AG09309 (cell line): ENCODE measurements around the gene SLC30A4.

Source experiments
- DNase-seq: peaks from one replicate; pipeline ENCODE4 v3.0.0-alpha.2; 2010; ENCODE audit warnings: low read depth
- H3K4me3 ChIP-seq: 2 replicates; pipeline ENCODE4 v1.5.1; 2011; ENCODE audit warnings: mild to moderate bottlenecking, low read depth, low read length, moderate library complexity; ENCODE audit not compliant: control insufficient read depth
- CTCF ChIP-seq: IDR thresholded peaks from 2 replicates; pipeline ENCODE4 v1.5.1; 2011; ENCODE audit warnings: mild to moderate bottlenecking, low read depth, low read length, inconsistent platforms; ENCODE audit not compliant: insufficient read depth, control insufficient read depth; ENCODE audit errors: missing control alignments

Gene SLC30A4

GRCh38 chr15:45471151-45471550 is 51.4 kb downstream of the SLC30A4 start:
- TF ChIP-seq CTCF: no peak
- no peak for DNase-seq
- no peak overlapping the region for H3K4me3 ChIP-seq

- no peak for TF ChIP-seq CTCF
- H3K4me3 ChIP-seq: no peak overlapping the region
- DNase-seq: no peak
Observed at GRCh38 chr15:45469441-45469840, 53.1 kb downstream of the SLC30A4 start.

GRCh38 chr15:45469027-45469426 is 53.5 kb downstream of the SLC30A4 start:
- TF ChIP-seq CTCF: no peak
- no peak for DNase-seq
- H3K4me3 ChIP-seq: no peak overlapping the region

DNA sequence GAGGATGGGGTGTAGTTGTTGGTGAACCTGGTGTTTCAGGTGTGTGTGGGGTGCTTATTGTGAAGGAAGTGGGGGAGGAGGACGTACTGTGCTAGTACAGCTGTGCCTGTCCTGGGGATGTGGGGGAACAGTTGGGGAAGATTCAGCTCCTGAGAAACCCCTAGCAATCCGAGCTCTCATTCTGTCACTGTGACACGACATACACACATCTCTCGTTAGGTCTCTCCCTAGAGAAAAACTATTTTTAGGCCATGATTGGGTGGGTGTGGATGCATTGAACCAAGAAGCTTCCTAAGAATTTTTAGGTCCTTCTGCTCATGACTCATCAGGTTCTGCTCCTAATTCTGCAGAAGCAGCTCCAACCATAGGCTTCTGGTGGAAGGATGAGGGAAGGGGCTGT is 54.3 kb downstream of the SLC30A4 start:
- no peak for DNase-seq
- no peak overlapping the region for H3K4me3 ChIP-seq
- TF ChIP-seq CTCF: no peak

DNA sequence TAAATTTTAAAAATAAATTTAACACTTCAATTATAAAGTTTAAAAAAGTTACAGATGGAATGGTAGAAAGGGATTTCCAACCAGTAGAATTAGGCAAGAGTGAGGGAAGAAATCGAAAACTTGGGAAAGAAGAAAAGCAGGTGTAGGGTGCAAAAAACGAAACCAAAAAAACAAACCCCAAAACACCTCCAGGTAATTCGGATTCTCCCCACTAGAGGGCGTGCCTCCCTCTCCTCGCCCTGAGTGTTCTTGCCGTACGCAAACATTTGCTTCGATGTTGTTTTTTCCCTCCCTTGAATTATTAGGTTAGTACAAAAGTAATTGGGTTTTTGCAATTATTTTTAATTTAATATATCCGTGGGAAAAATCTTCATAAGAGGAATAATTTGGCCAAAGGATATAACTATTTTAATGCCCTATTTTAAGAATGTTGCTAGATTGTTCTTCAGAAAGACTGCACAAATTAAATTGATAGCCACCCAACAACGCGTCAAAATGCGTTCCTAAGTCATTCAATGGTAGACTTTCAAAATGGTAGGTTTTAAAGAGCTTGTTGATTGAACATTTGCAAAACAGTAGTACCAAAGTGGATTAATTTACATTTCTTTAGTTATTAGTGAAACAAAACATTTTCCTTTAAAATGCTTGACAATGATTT is 63.7 kb downstream of the SLC30A4 start:
- no peak for DNase-seq
- peak; percentile 85 for TF ChIP-seq CTCF
- H3K4me3 ChIP-seq: peak overlapping the region; percentile 26

DNA sequence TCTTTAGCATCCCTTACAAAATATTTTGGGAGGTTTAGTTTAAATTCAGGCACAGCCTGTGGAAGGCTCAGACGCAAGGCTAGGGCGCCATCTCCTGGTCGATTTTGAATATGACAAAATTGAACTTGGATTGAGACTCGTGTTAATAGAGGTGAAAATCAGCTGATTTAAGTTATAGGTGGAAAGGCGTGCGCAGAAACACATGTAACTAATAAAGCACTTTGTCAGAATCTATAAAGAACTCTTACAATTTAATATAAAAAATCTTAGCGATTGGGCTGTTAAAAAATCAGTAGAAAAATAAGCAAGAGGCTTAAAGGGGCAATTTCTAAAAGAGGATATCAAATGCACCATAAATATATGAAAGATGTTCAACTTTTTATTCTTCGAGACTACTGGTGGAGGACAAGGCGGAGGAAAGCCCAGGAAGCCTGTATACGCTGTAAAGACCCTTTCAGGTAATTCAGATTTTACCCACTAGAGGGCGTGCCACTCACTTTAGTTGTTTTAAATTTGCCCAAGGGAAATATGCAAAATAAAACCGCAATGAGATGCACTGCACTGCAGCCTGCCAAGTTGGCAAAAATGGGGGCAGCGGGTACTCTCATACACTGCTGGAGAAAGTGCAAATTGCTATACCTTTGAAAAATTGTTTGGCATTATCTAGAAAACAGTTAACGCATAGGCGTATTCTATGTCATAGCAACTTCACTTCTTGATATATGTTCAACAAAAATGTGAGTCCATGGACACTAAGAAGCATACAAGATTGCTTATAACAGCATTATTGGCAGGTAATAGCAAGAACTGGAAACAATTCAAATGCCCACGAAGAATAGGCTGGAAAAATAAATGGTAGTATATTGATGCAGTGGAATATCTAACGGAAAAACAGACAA is 64.7 kb downstream of the SLC30A4 start:
- H3K4me3 ChIP-seq: peak overlapping the region; percentile 26
- peak; percentile 60 for TF ChIP-seq CTCF
- peak; percentile 32 for DNase-seq
